HuH-7.5 (cell line): Measurements from ENCODE around the gene TKT.
A peak's percentile ranks its signal among the peaks of the same experiment; 100 is the strongest.

Experiments
- DNase-seq: peaks from one replicate; pipeline ENCODE4 v3.0.0; 2011; ENCODE audit warnings: low spot score

The TKT gene

GRCh38 chr3:53196575-53197407, 59.0 kb downstream of the TKT start:
- DNase-seq = no peak

- peak; percentile 40 for DNase-seq
Measured at GRCh38 chr3:53195602-53196574, 59.9 kb downstream of the TKT start.

GRCh38 chr3:53195066-53195450, 60.8 kb downstream of the TKT start:
- DNase-seq = no peak

GRCh38 chr3:53194210-53195065, 61.4 kb downstream of the TKT start:
- DNase-seq = no peak

GRCh38 chr3:53193466-53194209, 62.2 kb downstream of the TKT start:
- DNase-seq = no peak

- DNase-seq = no peak
Measured at GRCh38 chr3:53192608-53193007, 63.2 kb downstream of the TKT start.

GRCh38 chr3:53191836-53192480, 63.9 kb downstream of the TKT start:
- no peak for DNase-seq

- no peak for DNase-seq
Measured at GRCh38 chr3:53190659-53191058, 65.2 kb downstream of the TKT start.

- DNase-seq = no peak
Measured at GRCh38 chr3:53189276-53189675, 66.5 kb downstream of the TKT start.

GRCh38 chr3:53188720-53189119, 67.1 kb downstream of the TKT start:
- DNase-seq = no peak

GRCh38 chr3:53188136-53188685, 67.6 kb downstream of the TKT start:
- DNase-seq = no peak

- no peak for DNase-seq
Measured at GRCh38 chr3:53187430-53187829, 68.4 kb downstream of the TKT start.

GRCh38 chr3:53186726-53187125, 69.1 kb downstream of the TKT start:
- no peak for DNase-seq

GRCh38 chr3:53185761-53186465, 69.9 kb downstream of the TKT start:
- no peak for DNase-seq

GRCh38 chr3:53184701-53185100, 71.1 kb downstream of the TKT start:
- no peak for DNase-seq

GRCh38 chr3:53183514-53183913, 72.3 kb downstream of the TKT start:
- DNase-seq = no peak

- DNase-seq = no peak
Measured at GRCh38 chr3:53182764-53183355, 73.0 kb downstream of the TKT start.

GRCh38 chr3:53181528-53181927, 74.3 kb downstream of the TKT start:
- no peak for DNase-seq

GRCh38 chr3:53181024-53181371, 74.8 kb downstream of the TKT start:
- DNase-seq = no peak
